NCI-H2081 (cell line): ENCODE results near the gene INHBE.
A peak's percentile ranks its signal among the peaks of the same experiment; 100 is the strongest.

Experiments used
- DNase-seq, 2 experiments: peaks; one replicate each; lab custom pipeline; 2025; lab: John Stamatoyannopoulos, UW

Gene INHBE

GRCh38 chr12:57461276-57461916, 6.3 kb downstream of the INHBE start:
- peak in 1 of 2 experiments; percentile 4 for DNase-seq

GRCh38 chr12:57461917-57462250, 6.8 kb downstream of the INHBE start:
- DNase-seq = no peak

- peak; percentile 87 for DNase-seq
Observed at GRCh38 chr12:57462251-57462911, 7.3 kb downstream of the INHBE start.

DNA sequence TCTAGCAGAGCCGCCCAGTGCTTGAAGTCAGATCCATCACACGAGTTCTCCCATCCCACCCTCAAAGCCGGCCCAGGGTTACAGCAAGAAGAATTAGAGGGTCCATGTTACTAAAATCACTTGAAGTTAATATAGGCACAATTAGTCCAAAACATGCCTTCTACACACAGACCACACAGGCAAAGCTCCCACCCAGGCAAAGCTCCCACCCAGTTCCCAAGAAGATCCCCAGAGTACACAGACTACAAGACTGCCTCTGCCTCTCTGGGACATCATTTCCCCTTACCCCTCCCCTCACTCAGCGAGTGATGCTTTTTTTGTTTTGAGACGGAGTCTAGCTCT, 7.8 kb downstream of the INHBE start:
- DNase-seq = no peak

- no peak for DNase-seq
Observed at GRCh38 chr12:57464569-57464968, 9.5 kb downstream of the INHBE start.

DNA sequence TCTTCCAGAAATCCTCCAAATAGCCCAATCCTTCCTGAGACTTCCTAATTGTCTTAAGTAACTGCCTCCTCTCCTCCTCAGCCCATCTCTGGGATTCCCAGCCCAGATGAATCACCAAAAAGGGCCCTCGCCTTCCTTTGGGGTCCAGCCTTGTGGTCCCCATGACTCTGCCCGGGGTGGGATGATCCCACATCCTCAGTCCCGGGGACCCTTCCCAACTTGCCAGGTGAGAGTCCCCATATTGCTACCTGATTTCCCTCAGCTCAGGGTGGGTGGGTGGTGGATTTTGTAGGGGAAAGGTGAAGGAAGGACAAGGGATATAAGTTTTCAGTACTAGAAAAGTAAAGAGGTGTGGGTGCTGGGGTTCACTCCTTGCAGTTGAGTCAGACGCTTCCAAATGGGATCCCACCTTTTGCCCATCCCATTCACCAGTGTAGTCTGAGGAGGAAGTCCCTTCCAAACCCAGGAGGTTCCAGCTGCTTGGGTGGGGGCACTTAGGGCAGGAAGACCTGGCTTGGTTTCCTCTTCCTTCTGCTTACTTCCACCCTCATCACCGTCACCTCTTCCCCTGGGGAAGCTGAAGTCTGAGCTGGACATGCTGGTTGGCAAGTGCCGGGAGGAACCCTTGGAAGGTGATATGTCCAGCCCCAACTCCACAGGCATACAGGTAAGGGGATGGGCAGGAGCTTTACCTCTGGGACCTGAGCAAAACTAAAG, 10.1 kb downstream of the INHBE start:
- DNase-seq = no peak

DNA sequence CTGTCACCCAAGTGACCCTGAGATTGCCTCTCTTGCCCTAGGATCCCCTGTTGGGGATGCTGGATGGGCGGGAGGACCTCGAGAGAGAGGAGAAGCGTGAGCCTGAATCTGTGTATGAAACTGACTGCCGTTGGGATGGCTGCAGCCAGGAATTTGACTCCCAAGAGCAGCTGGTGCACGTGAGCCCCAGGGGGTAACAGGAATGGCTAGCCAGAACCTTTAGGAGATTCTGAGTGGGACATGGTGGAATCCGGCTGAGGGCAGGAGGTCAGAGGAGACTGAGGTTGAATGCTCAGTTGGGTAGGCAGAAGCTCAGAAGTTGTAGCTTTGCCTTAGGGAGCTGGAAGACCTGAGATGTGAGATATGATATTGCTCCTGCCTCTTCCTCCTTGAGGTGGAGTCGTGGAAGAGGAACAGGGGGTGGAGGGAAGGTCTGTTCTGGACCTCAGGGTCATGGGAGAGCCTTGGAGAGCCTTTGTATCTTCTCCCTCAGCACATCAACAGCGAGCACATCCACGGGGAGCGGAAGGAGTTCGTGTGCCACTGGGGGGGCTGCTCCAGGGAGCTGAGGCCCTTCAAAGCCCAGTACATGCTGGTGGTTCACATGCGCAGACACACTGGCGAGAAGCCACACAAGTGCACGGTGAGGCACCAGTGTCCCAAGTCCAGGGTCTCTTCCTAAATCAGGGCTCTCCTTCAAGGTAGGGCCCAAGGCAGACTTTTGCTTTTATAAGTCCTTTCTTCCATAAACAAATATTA, 10.8 kb downstream of the INHBE start:
- no peak for DNase-seq

DNA sequence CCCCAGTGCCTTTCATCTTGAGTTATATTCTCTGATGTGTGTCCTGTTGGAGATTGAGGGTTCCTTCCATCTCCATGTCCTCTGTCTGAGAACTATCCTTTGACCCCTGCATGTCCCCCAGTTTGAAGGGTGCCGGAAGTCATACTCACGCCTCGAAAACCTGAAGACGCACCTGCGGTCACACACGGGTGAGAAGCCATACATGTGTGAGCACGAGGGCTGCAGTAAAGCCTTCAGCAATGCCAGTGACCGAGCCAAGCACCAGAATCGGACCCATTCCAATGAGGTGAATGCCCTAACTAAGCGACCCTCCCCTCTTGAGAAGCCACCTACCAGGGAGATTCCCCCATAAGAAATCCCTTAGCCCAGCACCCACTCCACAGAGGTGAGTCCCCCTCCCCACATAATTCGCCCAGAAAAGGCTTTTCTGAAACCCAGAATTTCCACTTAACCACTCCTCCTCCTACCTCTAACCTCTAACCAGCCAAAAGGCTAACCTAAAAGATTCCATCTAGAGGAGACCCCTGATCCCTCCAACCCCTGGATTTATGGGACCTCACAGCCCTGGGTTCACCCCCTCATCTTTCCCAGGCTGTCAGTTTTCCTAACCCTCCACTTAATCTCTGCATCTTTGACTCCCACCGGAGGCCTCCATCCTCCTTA, 12.2 kb downstream of the INHBE start:
- DNase-seq = no peak

DNA sequence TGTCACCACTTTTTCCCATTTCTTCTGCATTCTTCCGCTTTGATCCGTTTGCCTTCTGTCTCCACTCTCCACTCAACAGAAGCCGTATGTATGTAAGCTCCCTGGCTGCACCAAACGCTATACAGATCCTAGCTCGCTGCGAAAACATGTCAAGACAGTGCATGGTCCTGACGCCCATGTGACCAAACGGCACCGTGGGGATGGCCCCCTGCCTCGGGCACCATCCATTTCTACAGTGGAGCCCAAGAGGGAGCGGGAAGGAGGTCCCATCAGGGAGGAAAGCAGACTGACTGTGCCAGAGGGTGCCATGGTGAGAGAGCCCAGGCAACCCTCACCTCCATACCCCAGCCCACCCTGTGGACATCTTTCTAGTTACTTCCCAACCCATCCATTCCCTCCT, 12.8 kb downstream of the INHBE start:
- DNase-seq = no peak

DNA sequence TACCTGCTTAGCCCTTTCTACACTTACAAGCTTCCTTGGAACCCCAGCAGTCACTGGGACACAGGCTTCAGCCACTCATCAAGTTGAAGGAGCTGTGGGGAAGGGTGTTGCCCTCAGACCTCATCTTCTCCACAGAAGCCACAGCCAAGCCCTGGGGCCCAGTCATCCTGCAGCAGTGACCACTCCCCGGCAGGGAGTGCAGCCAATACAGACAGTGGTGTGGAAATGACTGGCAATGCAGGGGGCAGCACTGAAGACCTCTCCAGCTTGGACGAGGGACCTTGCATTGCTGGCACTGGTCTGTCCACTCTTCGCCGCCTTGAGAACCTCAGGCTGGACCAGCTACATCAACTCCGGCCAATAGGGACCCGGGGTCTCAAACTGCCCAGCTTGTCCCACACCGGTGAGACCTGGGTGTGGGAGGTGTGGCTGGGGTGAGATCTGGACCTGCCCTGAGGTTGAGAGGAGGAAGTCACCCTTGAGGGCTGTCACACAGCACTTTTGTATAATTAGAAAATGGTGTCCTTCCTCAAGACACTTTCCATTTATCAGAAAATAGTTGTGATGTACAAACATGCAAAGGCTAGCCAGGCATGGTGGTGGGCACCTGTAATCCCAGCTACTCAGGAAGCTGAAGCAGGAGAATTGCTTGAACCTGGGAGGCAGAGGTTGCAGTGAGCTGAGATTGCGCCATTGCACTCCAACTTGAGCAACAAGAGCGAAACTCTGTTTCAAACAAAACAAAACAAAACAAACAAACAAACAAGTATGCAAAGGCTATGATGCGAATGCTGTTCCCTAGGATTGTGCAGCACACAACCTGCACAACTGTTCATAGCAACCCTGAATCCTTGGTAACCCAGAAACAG, 14.4 kb downstream of the INHBE start:
- DNase-seq = no peak

- no peak for DNase-seq
Observed at GRCh38 chr12:57470286-57470969, 15.3 kb downstream of the INHBE start.

DNA sequence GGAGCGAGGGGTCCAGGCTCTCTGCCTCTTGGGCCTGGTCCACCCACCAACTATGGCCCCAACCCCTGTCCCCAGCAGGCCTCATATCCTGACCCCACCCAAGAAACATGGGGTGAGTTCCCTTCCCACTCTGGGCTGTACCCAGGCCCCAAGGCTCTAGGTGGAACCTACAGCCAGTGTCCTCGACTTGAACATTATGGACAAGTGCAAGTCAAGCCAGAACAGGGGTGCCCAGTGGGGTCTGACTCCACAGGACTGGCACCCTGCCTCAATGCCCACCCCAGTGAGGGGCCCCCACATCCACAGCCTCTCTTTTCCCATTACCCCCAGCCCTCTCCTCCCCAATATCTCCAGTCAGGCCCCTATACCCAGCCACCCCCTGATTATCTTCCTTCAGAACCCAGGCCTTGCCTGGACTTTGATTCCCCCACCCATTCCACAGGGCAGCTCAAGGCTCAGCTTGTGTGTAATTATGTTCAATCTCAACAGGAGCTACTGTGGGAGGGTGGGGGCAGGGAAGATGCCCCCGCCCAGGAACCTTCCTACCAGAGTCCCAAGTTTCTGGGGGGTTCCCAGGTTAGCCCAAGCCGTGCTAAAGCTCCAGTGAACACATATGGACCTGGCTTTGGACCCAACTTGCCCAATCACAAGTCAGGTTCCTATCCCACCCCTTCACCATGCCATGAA, 16.0 kb downstream of the INHBE start:
- DNase-seq = no peak

- no peak for DNase-seq
Observed at GRCh38 chr12:57471661-57472060, 16.6 kb downstream of the INHBE start.

GRCh38 chr12:57472391-57472790, 17.3 kb downstream of the INHBE start:
- no peak for DNase-seq

GRCh38 chr12:57473392-57473791, 18.3 kb downstream of the INHBE start:
- DNase-seq = no peak

DNA sequence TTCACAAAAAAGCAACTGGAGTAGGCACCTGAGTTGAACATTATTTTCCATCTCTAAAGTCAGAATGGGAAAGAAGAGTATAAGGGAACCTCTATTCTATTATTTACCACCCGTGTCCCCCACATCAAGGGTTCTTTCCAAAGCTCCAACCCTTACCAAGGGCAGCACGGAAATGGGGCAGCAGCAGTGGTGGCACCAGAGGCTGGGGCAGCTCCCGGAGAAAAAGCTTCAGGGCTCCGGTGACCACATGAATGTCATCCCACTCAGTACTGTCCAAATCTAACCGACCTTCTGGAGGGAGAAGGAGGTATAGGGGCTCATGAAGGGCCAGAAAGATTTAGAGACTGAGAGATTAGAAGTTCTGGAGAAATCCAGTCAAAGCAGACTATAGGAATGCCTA, 18.8 kb downstream of the INHBE start:
- no peak for DNase-seq

GRCh38 chr12:57474430-57474829, 19.3 kb downstream of the INHBE start:
- DNase-seq = no peak

GRCh38 chr12:57474862-57475261, 19.8 kb downstream of the INHBE start:
- no peak for DNase-seq

DNA sequence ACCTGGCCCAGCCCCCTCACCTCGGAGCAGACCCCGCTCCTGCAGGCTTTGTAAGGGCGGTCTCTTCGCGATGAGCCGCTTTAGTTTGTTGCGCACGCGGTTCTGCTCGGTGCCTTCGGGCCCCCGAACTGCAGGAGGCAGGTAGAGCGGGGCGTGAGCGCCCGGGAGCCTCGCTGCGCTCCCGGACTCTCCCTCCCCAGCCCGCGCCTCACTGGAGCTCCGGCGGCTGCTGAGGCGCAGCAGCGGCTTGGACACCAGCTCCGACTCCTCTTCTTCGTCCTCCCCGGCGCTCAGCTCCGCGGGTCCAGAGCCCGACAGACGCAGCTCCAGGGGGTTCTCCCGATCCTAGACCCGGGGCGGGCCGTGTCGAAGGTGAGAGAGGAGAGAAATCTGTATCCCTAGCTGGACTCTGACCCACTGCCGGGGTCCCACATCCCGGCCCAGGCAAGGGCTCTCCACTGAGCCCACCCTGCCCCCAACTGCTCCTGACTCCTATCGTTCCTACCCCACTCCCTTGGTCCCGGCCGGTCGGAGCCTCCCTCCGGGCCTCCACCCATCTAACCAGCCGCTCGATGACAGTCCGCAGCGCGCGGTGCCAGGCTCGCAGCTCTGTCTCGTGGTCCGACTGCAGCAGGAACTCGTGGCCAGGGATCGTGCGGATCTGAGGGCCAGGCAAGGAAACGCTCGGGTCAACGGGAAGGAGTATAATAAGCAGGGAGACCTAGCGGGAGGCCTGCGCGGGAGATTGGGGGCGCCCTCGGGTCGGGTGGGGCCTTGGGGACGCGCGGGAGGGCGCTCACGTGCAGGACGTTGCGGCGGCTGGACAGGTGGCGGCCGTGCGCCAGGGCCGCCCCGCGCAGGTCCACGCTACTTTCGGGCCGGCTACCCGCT, 20.4 kb downstream of the INHBE start:
- DNase-seq = no peak
